Measurements from ENCODE around the gene ZNF592.

Gene ZNF592

GRCh38 chr15:84807228-84807627 is 58.8 kb downstream of the ZNF592 start:
- no peak for DNase-seq (ENCODE audit: low read depth)

GRCh38 chr15:84810073-84810840 is 61.9 kb downstream of the ZNF592 start:
- no peak for DNase-seq (ENCODE audit: low read depth)

- DNase-seq (ENCODE audit: low read depth) = no peak
These were observed 62.8 kb downstream of the ZNF592 start for GRCh38 chr15:84811151-84811550.

GRCh38 chr15:84811828-84812227 is 63.4 kb downstream of the ZNF592 start:
- no peak for DNase-seq (ENCODE audit: low read depth)

DNA sequence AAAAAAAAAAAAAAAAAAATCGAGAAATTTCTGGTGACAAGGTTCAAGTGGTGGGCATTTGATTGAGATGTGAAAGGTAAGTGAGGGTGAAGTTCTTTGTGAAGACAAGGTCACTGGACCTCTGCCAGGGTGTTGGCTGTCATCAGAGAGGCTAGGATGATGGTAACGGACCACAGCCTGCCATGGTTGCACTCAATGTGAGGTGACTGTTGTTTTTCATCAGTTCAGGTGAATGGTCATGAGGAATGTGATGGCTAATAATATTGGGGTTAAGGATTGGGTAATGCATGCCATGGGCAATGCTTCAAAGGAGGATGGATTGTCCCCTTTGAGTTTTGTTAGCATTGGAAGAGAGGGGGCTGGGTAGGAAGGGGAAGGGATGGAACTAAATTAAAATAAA is 64.5 kb downstream of the ZNF592 start:
- DNase-seq (ENCODE audit: low read depth) = no peak

GRCh38 chr15:84813435-84813834 is 65.0 kb downstream of the ZNF592 start:
- no peak for DNase-seq (ENCODE audit: low read depth)

DNA sequence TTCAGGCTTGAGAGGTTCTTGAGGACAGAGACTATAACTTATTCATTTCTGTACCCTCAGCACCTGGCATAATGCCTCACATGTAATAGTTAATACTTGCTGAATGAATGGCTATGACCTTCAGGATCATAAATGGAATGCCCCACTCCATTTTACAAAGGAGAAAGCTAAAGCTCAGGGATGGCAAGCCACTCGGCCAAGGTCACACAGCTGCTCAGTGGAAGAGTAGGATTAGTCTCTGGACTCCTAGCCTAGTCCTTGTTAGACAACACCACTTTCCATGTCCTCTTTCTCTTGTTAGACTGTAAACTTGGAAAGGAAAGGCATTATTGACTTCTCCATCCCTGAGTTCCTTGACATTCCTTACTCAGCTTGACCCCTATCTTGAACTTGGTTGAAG is 65.5 kb downstream of the ZNF592 start:
- DNase-seq (ENCODE audit: low read depth) = no peak

DNA sequence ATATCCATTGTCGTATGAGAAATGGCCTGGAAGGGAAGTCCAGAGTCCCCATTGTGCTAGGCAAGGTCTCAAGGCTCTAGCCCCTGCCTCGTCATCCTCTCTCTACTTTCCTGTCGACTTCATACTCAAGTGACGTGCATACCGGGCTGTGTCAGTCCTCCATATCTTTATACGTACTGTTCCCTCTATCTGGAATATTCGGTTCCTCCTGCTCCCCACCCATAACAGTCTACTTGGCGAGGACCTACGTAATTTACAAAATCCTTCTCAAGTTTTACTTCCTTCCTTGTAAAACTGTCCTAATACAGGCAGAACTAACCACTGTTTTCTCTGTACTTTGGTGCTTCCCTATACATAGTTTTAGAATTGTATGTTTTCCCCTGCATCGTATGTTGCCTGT is 66.5 kb downstream of the ZNF592 start:
- no peak for DNase-seq (ENCODE audit: low read depth)

- DNase-seq (ENCODE audit: low read depth) = no peak
These were observed 68.5 kb downstream of the ZNF592 start, which contains the start of gene ALPK3 for GRCh38 chr15:84816694-84817465. Gene ALPK3, plus strand, starts transcription at chr15:84817356. Its CDS starts 97 bp downstream, at chr15:84817453.

GRCh38 chr15:84817466-84818081 is 69.2 kb downstream of the ZNF592 start:
- DNase-seq (ENCODE audit: low read depth) = no peak

GRCh38 chr15:84818261-84819131 is 70.1 kb downstream of the ZNF592 start:
- no peak for DNase-seq (ENCODE audit: low read depth)

DNA sequence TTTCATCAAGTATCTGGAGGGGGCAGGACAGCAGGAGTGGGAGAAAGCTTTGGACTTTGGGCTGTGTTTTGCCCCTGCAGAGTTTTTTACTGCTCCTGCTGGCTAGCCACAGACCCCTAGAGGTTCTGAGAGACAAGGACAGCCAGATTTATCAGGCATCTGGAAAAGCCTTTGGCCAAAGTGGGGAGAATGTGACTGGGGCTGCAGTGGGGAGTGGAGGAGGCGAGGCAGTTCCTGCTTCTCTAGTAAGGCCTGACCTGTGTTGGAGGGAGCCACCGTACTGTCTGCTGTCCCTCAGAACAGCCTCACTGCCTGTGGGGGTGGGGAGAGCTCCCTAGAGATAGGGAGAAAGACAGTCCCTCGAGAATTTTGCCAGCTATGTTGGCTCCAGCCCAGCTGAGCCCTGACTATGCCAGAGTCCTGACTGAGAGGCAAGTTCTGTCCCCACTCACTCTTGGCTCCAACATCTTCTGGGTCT is 70.9 kb downstream of the ZNF592 start:
- no peak for DNase-seq (ENCODE audit: low read depth)

- no peak for DNase-seq (ENCODE audit: low read depth)
These were observed 71.4 kb downstream of the ZNF592 start for GRCh38 chr15:84819791-84820190.

DNA sequence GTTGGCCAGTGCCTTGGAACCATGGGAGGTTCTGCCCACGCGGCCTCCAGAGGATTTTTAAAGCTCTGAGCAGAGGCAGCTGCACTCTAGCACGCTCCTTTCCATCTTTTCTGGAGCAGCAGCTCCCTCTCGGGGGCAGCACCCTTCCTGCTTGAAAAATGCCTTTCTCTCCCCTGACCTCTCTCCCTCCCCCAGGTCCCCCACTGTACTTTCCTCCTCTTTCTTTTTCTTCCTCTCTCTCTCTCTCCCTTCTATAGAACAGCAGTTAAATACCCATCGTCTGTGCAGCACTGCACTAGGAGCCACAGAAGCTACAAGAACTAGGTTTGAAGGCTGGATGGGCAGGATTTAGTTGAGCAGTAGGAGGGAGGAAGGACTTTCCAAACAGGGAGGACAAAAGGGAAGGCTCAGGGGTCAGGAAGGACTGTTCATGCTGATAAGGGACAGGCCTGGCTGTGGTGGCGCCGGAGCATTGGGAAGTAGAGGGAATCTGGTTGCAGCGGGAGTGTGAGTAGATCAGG is 73.2 kb downstream of the ZNF592 start:
- DNase-seq (ENCODE audit: low read depth) = no peak

- no peak for DNase-seq (ENCODE audit: low read depth)
These were observed 74.4 kb downstream of the ZNF592 start for GRCh38 chr15:84822653-84823281.

DNA sequence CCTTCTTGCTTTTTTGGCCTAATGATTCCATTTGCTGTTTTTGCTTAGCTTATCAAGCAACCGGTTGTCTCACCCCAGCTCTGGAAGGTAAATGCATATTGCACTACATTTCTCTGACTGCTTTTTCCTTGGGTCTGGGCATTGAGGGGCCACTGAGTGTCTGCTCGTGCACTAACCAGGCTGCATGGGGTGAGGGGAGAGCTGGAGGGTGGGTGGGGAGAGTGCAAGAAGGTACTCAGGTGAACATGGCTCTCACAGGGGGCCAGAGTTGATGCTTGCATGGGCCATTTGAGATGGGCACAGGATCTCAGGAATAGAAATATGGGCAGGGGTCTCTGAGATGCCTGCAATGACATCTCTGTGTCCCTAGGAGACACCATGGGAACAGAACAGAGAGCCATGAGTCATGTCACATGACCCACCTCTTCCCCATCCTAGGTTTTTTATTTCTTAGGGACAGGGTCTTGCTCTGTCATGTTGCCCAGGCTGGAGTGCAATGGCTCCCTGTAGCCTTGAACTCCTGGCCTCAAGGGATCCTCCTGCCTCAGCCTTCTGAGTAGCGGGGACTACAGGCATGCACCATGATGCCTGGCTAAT is 75.0 kb downstream of the ZNF592 start:
- no peak for DNase-seq (ENCODE audit: low read depth)

GRCh38 chr15:84824260-84825007 is 76.0 kb downstream of the ZNF592 start:
- DNase-seq (ENCODE audit: low read depth) = no peak

- DNase-seq (ENCODE audit: low read depth) = no peak
These were observed 78.0 kb downstream of the ZNF592 start for GRCh38 chr15:84826369-84826823.

DNA sequence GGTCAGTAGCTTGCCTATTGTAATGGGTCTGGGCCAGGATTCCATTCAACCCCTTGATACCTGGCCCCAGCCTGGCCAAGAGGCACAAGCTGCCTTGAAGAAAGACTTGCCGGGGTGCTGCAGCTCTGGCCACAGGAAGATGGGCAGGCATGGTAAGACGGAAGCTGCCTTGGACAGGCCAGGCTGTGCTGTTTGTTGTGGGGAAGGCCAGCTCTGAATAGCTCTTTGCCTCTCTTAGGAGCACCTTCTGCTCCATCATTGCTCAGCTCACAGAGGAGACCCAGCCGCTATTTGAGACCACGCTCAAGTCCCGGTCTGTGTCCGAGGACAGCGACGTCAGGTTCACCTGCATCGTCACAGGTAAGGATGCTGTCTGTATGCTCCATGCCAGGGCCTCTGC is 78.9 kb downstream of the ZNF592 start:
- no peak for DNase-seq (ENCODE audit: low read depth)
